HepG2 (cell line): Measurements from ENCODE around the gene GMEB2. TPM values are rescaled to one million over a fixed set of nuclear protein-coding genes. Genes with fewer than 3 reads are reported as not detected.

Experiments
- ARNT2 ChIP-seq: sonication (generic); formaldehyde crosslinking; IDR thresholded peaks from 2 replicates; pipeline ENCODE4 v1.8.0; 2022; ENCODE audit warnings: mild to moderate bottlenecking, low read depth, missing genetic modification reagents, moderate library complexity
- CBFB ChIP-seq: sonication (generic); formaldehyde crosslinking; IDR thresholded peaks from 2 replicates; pipeline ENCODE4 v1.4.0; 2020; ENCODE audit warnings: missing genetic modification reagents
- CTCF ChIP-seq: sonication (generic); formaldehyde crosslinking; IDR thresholded peaks from 2 replicates; pipeline ENCODE4 v1.5.0; 2020; ENCODE audit warnings: mild to moderate bottlenecking, missing genetic modification reagents, moderate library complexity
- DNMT3B ChIP-seq: conservative IDR thresholded peaks from 2 replicates; pipeline ENCODE4 v1.6.1; 2016; ENCODE audit warnings: missing biosample characterization, control low read depth
- HMGXB4 ChIP-seq, 2 experiments: sonication (generic) in 1 of 2; formaldehyde crosslinking in 1 of 2; IDR thresholded peaks; 2 replicates each; pipeline versions ENCODE4 v1.4.0 to v1.6.1; 2018 to 2020; ENCODE audit warnings: missing genetic modification reagents in 2 of 2, borderline replicate concordance in 1 of 2, low read depth in 1 of 2, mild to moderate bottlenecking in 1 of 2, missing biosample characterization in 1 of 2
- HNRNPLL ChIP-seq: fragments of 200-400 bp; formaldehyde crosslinking; IDR thresholded peaks from 2 replicates; pipeline ENCODE4 v1.6.1; 2017; ENCODE audit warnings: mild to moderate bottlenecking, low read depth, low read length; ENCODE audit not compliant: poor library complexity, severe bottlenecking
- HOXA3 ChIP-seq: sonication (generic); formaldehyde crosslinking; IDR thresholded peaks from 2 replicates; pipeline ENCODE4 v1.5.0; 2020; ENCODE audit warnings: missing genetic modification reagents
- JDP2 ChIP-seq: sonication (generic); formaldehyde crosslinking; IDR thresholded peaks from 2 replicates; pipeline ENCODE4 v1.8.1; 2022; ENCODE audit warnings: missing genetic modification reagents, borderline replicate concordance
- KLF11 ChIP-seq: IDR thresholded peaks from 2 replicates; pipeline ENCODE4 v1.6.1; 2016; ENCODE audit warnings: missing compliant biosample characterization
- MED13 ChIP-seq: sonication (generic); formaldehyde crosslinking; IDR thresholded peaks from 2 replicates; pipeline ENCODE4 v1.5.0; 2020; ENCODE audit warnings: missing genetic modification reagents
- NFYB ChIP-seq: sonication (generic); formaldehyde crosslinking; IDR thresholded peaks from 2 replicates; pipeline ENCODE4 v1.4.0; 2020; ENCODE audit warnings: missing genetic modification reagents
- PCBP2 ChIP-seq: fragments of 200-400 bp; formaldehyde crosslinking; optimal IDR thresholded peaks from 2 replicates; pipeline ENCODE3; 2018; ENCODE audit warnings: low read length, low read depth; ENCODE audit not compliant: poor library complexity, severe bottlenecking
- SP1 ChIP-seq, 2 experiments: fragments of 450-650 bp in 1 of 2; sonication (generic) in 1 of 2; formaldehyde crosslinking in 1 of 2; IDR thresholded peaks; 2 replicates each; pipeline versions ENCODE4 v1.4.0 to v1.6.1; 2016 to 2020; ENCODE audit warnings: missing genetic modification reagents in 1 of 2
- SP140L ChIP-seq: sonication (generic); formaldehyde crosslinking; IDR thresholded peaks from 2 replicates; pipeline ENCODE4 v1.4.0; 2020; ENCODE audit warnings: missing genetic modification reagents, borderline replicate concordance
- SP2 ChIP-seq: sonication (generic); formaldehyde crosslinking; IDR thresholded peaks from 2 replicates; pipeline ENCODE4 v1.5.1; 2020; ENCODE audit warnings: mild to moderate bottlenecking, missing genetic modification reagents
- TGIF2 ChIP-seq: IDR thresholded peaks from 2 replicates; pipeline ENCODE4 v1.6.1; 2016; ENCODE audit warnings: control low read depth, missing compliant biosample characterization
- ZBTB43 ChIP-seq: sonication (generic); formaldehyde crosslinking; conservative IDR thresholded peaks from 2 replicates; pipeline ENCODE4 v1.4.0; 2020; ENCODE audit warnings: missing genetic modification reagents
- ZBTB7A ChIP-seq: sonication (generic); formaldehyde crosslinking; IDR thresholded peaks from 2 replicates; pipeline ENCODE4 v1.8.0; 2022; ENCODE audit warnings: mild to moderate bottlenecking, missing genetic modification reagents
- ZFP82 ChIP-seq: sonication (generic); formaldehyde crosslinking; IDR thresholded peaks from 2 replicates; pipeline ENCODE4 v1.5.1; 2020; ENCODE audit warnings: mild to moderate bottlenecking, missing genetic modification reagents, borderline replicate concordance
- ZNF101 ChIP-seq: sonication (generic); formaldehyde crosslinking; IDR thresholded peaks from 2 replicates; pipeline ENCODE4 v1.4.0; 2020; ENCODE audit warnings: mild to moderate bottlenecking, low read depth, missing genetic modification reagents, borderline replicate concordance
- ZNF326 ChIP-seq: sonication (generic); formaldehyde crosslinking; IDR thresholded peaks from 2 replicates; pipeline ENCODE4 v1.4.0; 2020; ENCODE audit warnings: missing genetic modification reagents, borderline replicate concordance
- ZNF496 ChIP-seq: sonication (generic); formaldehyde crosslinking; IDR thresholded peaks from 2 replicates; pipeline ENCODE4 v1.8.1; 2023; ENCODE audit warnings: mild to moderate bottlenecking, moderate library complexity, missing genetic modification reagents; ENCODE audit not compliant: insufficient replicate concordance
- ZNF616 ChIP-seq: sonication (generic); formaldehyde crosslinking; IDR thresholded peaks from 2 replicates; pipeline ENCODE4 v1.5.0; 2020; ENCODE audit warnings: low read depth, mild to moderate bottlenecking, missing genetic modification reagents
- ZNF672 ChIP-seq: sonication (generic); formaldehyde crosslinking; IDR thresholded peaks from 2 replicates; pipeline ENCODE4 v1.8.1; 2022; ENCODE audit warnings: missing genetic modification reagents
- ZNF678 ChIP-seq: sonication (generic); formaldehyde crosslinking; IDR thresholded peaks from 2 replicates; pipeline ENCODE4 v1.4.0; 2020; ENCODE audit warnings: mild to moderate bottlenecking, missing genetic modification reagents
- ZNF841 ChIP-seq: sonication (generic); formaldehyde crosslinking; IDR thresholded peaks from 2 replicates; pipeline ENCODE4 v1.8.1; 2023; ENCODE audit warnings: missing genetic modification reagents, borderline replicate concordance
- polyA plus RNA-seq, 8 experiments: library from polyadenylated mRNA; depleted of rRNA in 3 of 8; stranded (reverse) in 7 of 8; unstranded in 1 of 8; fragments of >200 nt; fragmentation: Illumina TruSeq in 4 of 8; extraction: Trizol in 4 of 8; gene quantifications; 2 replicates each; pipeline versions ENCODE4 v1.2.1 to v1.2.3, GENCODE V29; 2011 to 2016; ENCODE audit warnings: low read depth in 4 of 8, missing spikeins in 1 of 8, mixed read lengths in 1 of 8; ENCODE audit not compliant: insufficient read depth in 1 of 8
- total RNA-seq, 5 experiments: library from RNA; depleted of rRNA; stranded (reverse); fragments of >200 nt; fragmentation: Illumina TruSeq; extraction: Trizol; gene quantifications; 2 replicates each; pipeline ENCODE4 v1.2.3, GENCODE V29; 2016; ENCODE audit warnings: low read depth in 1 of 5

The GMEB2 gene
- total and polyA plus RNA-seq, 2 of the 13 experiments (the other 11 are each of a cell fraction or from before 2014, with no cell fraction given): 10.6 to 12.4 TPM

GRCh38 chr20:63652192-63652980 lies 25.5 kb upstream of the GMEB2 start (continued):
- no peak for TF ChIP-seq SP140L (CRISPR knock-in tag)
- TF ChIP-seq KLF11 (CRISPR knock-in tag): no peak
- TF ChIP-seq MED13: no peak
- TF ChIP-seq SP2 (CRISPR knock-in tag): no peak
- TF ChIP-seq SP1 (IDR thresholded peaks at IDR 0.05): no peak
- peak; percentile 39; the same call in 1 of the 2 replicates for TF ChIP-seq SP1 (CRISPR knock-in tag; IDR thresholded peaks at IDR 0.05)
- no peak; the same call in 1 of the 2 replicates for TF ChIP-seq JDP2 (CRISPR knock-in tag)
- no peak for TF ChIP-seq TGIF2 (CRISPR knock-in tag)
- peak; percentile 52; the same call in 1 of the 2 replicates for TF ChIP-seq ZBTB7A (CRISPR knock-in tag)
- no peak for TF ChIP-seq ZNF326 (CRISPR knock-in tag)
- TF ChIP-seq CTCF (CRISPR knock-in tag): peak; percentile 26
- TF ChIP-seq PCBP2: no peak
- no peak; the same call in 1 of the 2 replicates for TF ChIP-seq ZFP82 (CRISPR knock-in tag)
- no peak for TF ChIP-seq ZNF678 (CRISPR knock-in tag)
- TF ChIP-seq ARNT2 (CRISPR knock-in tag): peak; percentile 81
- no peak for TF ChIP-seq DNMT3B (CRISPR knock-in tag)
- TF ChIP-seq HNRNPLL: peak; percentile 36
- peak; percentile 66; the same call in 1 of the 2 replicates for TF ChIP-seq ZBTB43 (CRISPR knock-in tag)
- TF ChIP-seq ZNF616 (CRISPR knock-in tag): no peak
- 0 out of 4 replicates have a peak, but pooled peaks of 1 of the 2 experiments have one; percentile 20 for TF ChIP-seq HMGXB4 (CRISPR knock-in tag; IDR thresholded peaks at IDR 0.05; ENCODE audit: borderline replicate concordance in 1 of 2, low read depth in 1 of 2)
- peak; percentile 71 for TF ChIP-seq HOXA3 (CRISPR knock-in tag)
- TF ChIP-seq CBFB (CRISPR knock-in tag): no peak
- no peak for TF ChIP-seq ZNF101 (CRISPR knock-in tag)
- no peak for TF ChIP-seq ZNF672 (CRISPR knock-in tag)
- no peak for TF ChIP-seq NFYB (CRISPR knock-in tag)
- no peak for TF ChIP-seq ZNF841
- TF ChIP-seq ZNF496 (CRISPR knock-in tag): no peak
